Measurements from ENCODE around the gene SON.
A peak's percentile ranks its signal among the peaks of the same experiment; 100 is the strongest.

Gene SON

GRCh38 chr21:33541105-33541711, 1.6 kb upstream of the SON start:
- Histone ChIP-seq H3K4me2 (ENCODE audit: low read length) (peak overlapping the region; percentile 78), H3K79me2 (ENCODE audit: low read length) (peaks cover 84% of the 10 kb centered on the region), H3K9me3 (ENCODE audit: insufficient read depth, low read length) (no peaks in the 10 kb centered on the region), H4K20me1 (ENCODE audit: insufficient read depth, low read length) (peaks cover 28% of the 10 kb centered on the region), H3K9ac (ENCODE audit: low read length) (peak overlapping the region; percentile 92), H3K36me3 (replicated peaks; ENCODE audit: low read depth, low read length) (peaks cover 34% of the 10 kb centered on the region), H3K4me1 (ENCODE audit: low read length) (peaks cover 21% of the 10 kb centered on the region), H3K4me3 (ENCODE audit: low read length) (peak overlapping the region; percentile 85), H2AFZ (ENCODE audit: low read depth, low read length) (no peak overlapping the region), H3K27ac (ENCODE audit: low read length) (peak overlapping the region; percentile 93), H3K27me3 (ENCODE audit: low read depth, low read length) (no peaks in the 10 kb centered on the region)
- TF ChIP-seq CTCF (IDR thresholded peaks at IDR 0.05; ENCODE audit: low read depth, low read length) (no peak), EZH2phosphoT487 (IDR thresholded peaks at IDR 0.05; ENCODE audit: low read depth) (no peak)

- H3K36me3 ChIP-seq (replicated peaks; ENCODE audit: low read depth, low read length): peaks cover 26% of the 10 kb centered on the region
- peak within 1 kb of the TSS; percentile 92 for H3K9ac ChIP-seq (ENCODE audit: low read length)
- no peaks in the 10 kb centered on the region for H3K27me3 ChIP-seq (ENCODE audit: low read depth, low read length)
- peak within 1 kb of the TSS; percentile 85 for H3K4me3 ChIP-seq (ENCODE audit: low read length)
- TF ChIP-seq EZH2phosphoT487 (IDR thresholded peaks at IDR 0.05; ENCODE audit: low read depth) (no peak), CTCF (IDR thresholded peaks at IDR 0.05; ENCODE audit: low read depth, low read length) (no peak)
- H3K4me2 ChIP-seq (ENCODE audit: low read length): peak within 1 kb of the TSS; percentile 78
- peak within 1 kb of the TSS; percentile 93 for H3K27ac ChIP-seq (ENCODE audit: low read length)
- peaks cover 28% of the 10 kb centered on the region for H4K20me1 ChIP-seq (ENCODE audit: insufficient read depth, low read length)
- H3K4me1 ChIP-seq (ENCODE audit: low read length): peaks cover 21% of the 10 kb centered on the region
- H3K9me3 ChIP-seq (ENCODE audit: insufficient read depth, low read length): no peaks in the 10 kb centered on the region
- no peak within 1 kb of the TSS; the same call in 1 of the 2 replicates for H2AFZ ChIP-seq (ENCODE audit: low read depth, low read length)
- H3K79me2 ChIP-seq (ENCODE audit: low read length): peaks cover 86% of the 10 kb centered on the region
Measured at GRCh38 chr21:33541756-33542639, 840 bp upstream of the SON start, which contains the start of gene GART. Gene GART, minus strand, starts transcription at chr21:33542117. Its CDS starts 2,802 bp downstream, at chr21:33539315.

- peaks cover 21% of the 10 kb centered on the region for H3K4me1 ChIP-seq (ENCODE audit: low read length)
- H3K9ac ChIP-seq (ENCODE audit: low read length): peak overlapping the region; percentile 90
- H4K20me1 ChIP-seq (ENCODE audit: insufficient read depth, low read length): peaks cover 32% of the 10 kb centered on the region
- peaks cover 31% of the 10 kb centered on the region for H3K36me3 ChIP-seq (replicated peaks; ENCODE audit: low read depth, low read length)
- H3K27me3 ChIP-seq (ENCODE audit: low read depth, low read length): no peaks in the 10 kb centered on the region
- no peaks in the 10 kb centered on the region for H3K9me3 ChIP-seq (ENCODE audit: insufficient read depth, low read length)
- TF ChIP-seq CTCF (IDR thresholded peaks at IDR 0.05; ENCODE audit: low read depth, low read length) (no peak), EZH2phosphoT487 (IDR thresholded peaks at IDR 0.05; ENCODE audit: low read depth) (no peak)
- H3K27ac ChIP-seq (ENCODE audit: low read length): peak overlapping the region; percentile 93
- peak overlapping the region; percentile 85 for H3K4me3 ChIP-seq (ENCODE audit: low read length)
- no peak overlapping the region for H2AFZ ChIP-seq (ENCODE audit: low read depth, low read length)
- H3K79me2 ChIP-seq (ENCODE audit: low read length): peaks cover 96% of the 10 kb centered on the region
- peak overlapping the region; percentile 99 for H3K4me2 ChIP-seq (ENCODE audit: low read length)
Measured at GRCh38 chr21:33543505-33544129, 779 bp downstream of the SON start.
